GM10266 (cell line): Measurements from ENCODE around the gene AKR7A3.

Source experiments
- DNase-seq: peaks from one replicate; pipeline ENCODE4 v3.0.0; 2012; ENCODE audit errors: extremely low spot score
- CTCF ChIP-seq: IDR thresholded peaks from 2 replicates; pipeline ENCODE4 v1.5.1; 2012; ENCODE audit warnings: mild to moderate bottlenecking, low read depth; ENCODE audit not compliant: control insufficient read depth, insufficient read depth; ENCODE audit errors: missing control alignments

AKR7A3 gene

GRCh38 chr1:19288324-19289241 lies at the start of gene AKR7A3:
Gene AKR7A3, minus strand, starts transcription at chr1:19288770. Its CDS starts 61 bp downstream, at chr1:19288709.
- peak; percentile 51 for DNase-seq

- no peak for DNase-seq
These were observed 49.8 kb upstream of the AKR7A3 start for GRCh38 chr1:19338323-19338762.

GRCh38 chr1:19337289-19337688 lies 48.7 kb upstream of the AKR7A3 start:
- DNase-seq, result no peak
- no peak for TF ChIP-seq CTCF

More at GRCh38 chr1:19338323-19338762, 49.8 kb upstream of the AKR7A3 start:
- TF ChIP-seq CTCF, result no peak

DNA sequence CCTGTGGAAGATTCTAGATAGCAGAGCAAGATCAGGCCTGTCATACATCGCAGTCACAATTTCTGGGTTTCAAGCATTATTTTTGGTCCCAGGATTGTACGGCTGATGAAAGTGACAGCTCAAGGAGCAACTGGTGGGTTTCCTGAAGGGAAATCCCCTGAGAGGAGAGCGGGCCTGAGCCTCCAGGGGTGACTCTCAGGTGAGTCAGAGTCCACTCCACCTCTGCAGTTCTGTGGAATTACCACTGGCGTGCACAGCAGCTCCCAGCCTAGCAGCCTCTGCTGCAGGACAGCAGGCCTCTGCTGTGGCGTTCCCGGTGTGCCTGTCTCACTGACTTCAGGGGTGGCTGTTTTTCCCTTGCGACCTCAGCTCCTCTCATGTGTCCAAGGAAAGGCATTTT lies 48.0 kb upstream of the AKR7A3 start:
- TF ChIP-seq CTCF, result no peak
- DNase-seq, result no peak

GRCh38 chr1:19333587-19334354 lies 45.2 kb upstream of the AKR7A3 start:
- DNase-seq, result no peak
- TF ChIP-seq CTCF, result no peak

- no peak for TF ChIP-seq CTCF
These were observed 44.3 kb upstream of the AKR7A3 start for GRCh38 chr1:19332832-19333231.

DNA sequence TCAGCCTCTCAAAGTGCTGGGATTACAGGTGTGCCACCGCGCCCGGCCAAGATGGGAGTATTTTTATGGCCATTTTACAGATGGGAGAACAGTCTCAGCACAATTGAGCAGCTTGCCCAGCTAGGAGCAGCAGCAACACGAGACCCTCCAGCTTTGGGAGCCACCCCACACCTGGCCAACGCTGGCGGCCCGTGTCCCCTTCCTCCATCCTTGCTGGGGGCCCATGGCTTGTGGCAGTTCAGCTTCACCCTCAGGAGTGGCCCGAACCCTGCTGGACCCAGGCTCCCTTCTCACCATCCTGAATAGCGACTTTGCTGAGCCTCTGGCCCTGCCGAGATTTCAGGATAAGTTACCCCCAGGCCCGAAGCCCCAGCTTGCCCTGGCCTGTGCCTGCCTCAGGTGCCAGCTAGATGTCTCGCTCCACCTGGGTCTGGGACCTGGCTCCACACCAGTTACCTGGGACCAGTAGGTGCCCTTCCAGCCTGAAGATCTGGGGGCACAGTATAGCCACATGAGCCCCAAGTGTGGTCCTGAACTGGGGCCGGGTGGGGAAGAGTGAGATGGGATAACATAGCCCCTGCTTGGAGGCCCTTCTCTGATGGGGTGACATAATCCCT lies 42.8 kb upstream of the AKR7A3 start:
- TF ChIP-seq CTCF, result no peak

More at GRCh38 chr1:19332832-19333231, 44.3 kb upstream of the AKR7A3 start:
- no peak for DNase-seq

More for the DNA sequence above, 42.8 kb upstream of the AKR7A3 start:
- no peak for DNase-seq
